HEK293T (cell line): Measurements from ENCODE around the gene ITPKC.

Source experiments
- L3MBTL2 ChIP-seq: fragments of 450-650 bp; conservative IDR thresholded peaks from 2 replicates; pipeline ENCODE4 v1.6.1; 2016; ENCODE audit warnings: mild to moderate bottlenecking
- SP1 ChIP-seq: fragments of 450-650 bp; IDR thresholded peaks from 2 replicates; pipeline ENCODE4 v1.6.1; 2017
- TF ChIP-seq, protein P1 (sequence below): fragments of 450-650 bp; IDR thresholded peaks from 2 replicates; pipeline ENCODE4 v1.6.1; 2016

GRCh38 chr19:40688309-40688708, 28.6 kb upstream of the ITPKC start:
- TF ChIP-seq, protein P1, sequence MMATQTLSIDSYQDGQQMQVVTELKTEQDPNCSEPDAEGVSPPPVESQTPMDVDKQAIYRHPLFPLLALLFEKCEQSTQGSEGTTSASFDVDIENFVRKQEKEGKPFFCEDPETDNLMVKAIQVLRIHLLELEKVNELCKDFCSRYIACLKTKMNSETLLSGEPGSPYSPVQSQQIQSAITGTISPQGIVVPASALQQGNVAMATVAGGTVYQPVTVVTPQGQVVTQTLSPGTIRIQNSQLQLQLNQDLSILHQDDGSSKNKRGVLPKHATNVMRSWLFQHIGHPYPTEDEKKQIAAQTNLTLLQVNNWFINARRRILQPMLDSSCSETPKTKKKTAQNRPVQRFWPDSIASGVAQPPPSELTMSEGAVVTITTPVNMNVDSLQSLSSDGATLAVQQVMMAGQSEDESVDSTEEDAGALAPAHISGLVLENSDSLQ: no peak
- no peak for TF ChIP-seq SP1
- TF ChIP-seq L3MBTL2: no peak
